ENCODE measurements around the gene LCN10. TPM values are rescaled to one million over a fixed set of nuclear protein-coding genes. Genes with fewer than 3 reads are reported as not detected.
A peak's percentile ranks its signal among the peaks of the same experiment; 100 is the strongest.

The LCN10 gene
- polyA plus RNA-seq, 3 donors, result 0.16 TPM; not detected in 2

GRCh38 chr9:136721339-136722092 lies 21.2 kb downstream of the LCN10 start:
- H3K36me3 ChIP-seq (replicated peaks in 1 of 2; ENCODE audit: control insufficient read depth in 1 of 2, insufficient read depth in 2 of 2, low read length in 2 of 2), result peaks cover 45 to 46% of the 10 kb centered on the region in 2 donors
- Mint-ChIP-seq H3K27ac (peak overlapping the region in 4 of 7 donors; percentile 41 to 80 (median 44)), H3K4me3 (no peak overlapping the region), H3K9me3 (no peaks in the 10 kb centered on the region), H3K4me1 (peaks cover 28% of the 10 kb centered on the region), H3K36me3 (peaks cover 30 to 44% of the 10 kb centered on the region in 2 donors), H3K27me3 (ENCODE audit: low read depth in 3 of 3) (peaks cover 3 to 23% (median 9%) of the 10 kb centered on the region in 3 donors)
- H3K9me3 ChIP-seq (replicated peaks in 1 of 2; ENCODE audit: control insufficient read depth in 1 of 2, insufficient read depth in 1 of 2, low read length in 2 of 2), result no peaks in the 10 kb centered on the region
- H3K4me1 ChIP-seq (ENCODE audit: control insufficient read depth in 1 of 2, insufficient read depth in 2 of 2, low read length in 2 of 2), result peaks cover 16 to 27% of the 10 kb centered on the region in 2 donors
- H3K4me2 ChIP-seq (replicated peaks; ENCODE audit: extremely low read depth, low read length, poor library complexity, severe bottlenecking), result no peak overlapping the region
- H3K9ac ChIP-seq (ENCODE audit: insufficient read depth, low read length, poor library complexity, severe bottlenecking), result no peak overlapping the region
- peak overlapping the region in 1 of 2 donors; percentile 8 for H3K27ac ChIP-seq (ENCODE audit: low read depth in 1 of 2, low read length in 2 of 2)
- no peak overlapping the region for H2AFZ ChIP-seq (ENCODE audit: insufficient read depth, low read depth, low read length, poor library complexity, severe bottlenecking)
- 76% methylated on average over 26 of the region's 30 CpGs for WGBS (ENCODE audit: insufficient coverage)
- H4K20me1 ChIP-seq (ENCODE audit: insufficient read depth, low read length), result peaks cover 69% of the 10 kb centered on the region
- intact Hi-C loops (cut with micrococcal nuclease), result loop anchor here in 1 of 2 donors (10.0 kb wide), 1 partner anchor 237 kb away; the partner anchor contains the start of gene SEC16A
- H3K4me3 ChIP-seq (replicated peaks in 1 of 3; ENCODE audit: low read depth in 2 of 3, low read length in 3 of 3), result no peak overlapping the region
- TF ChIP-seq CTCF (IDR thresholded peaks at IDR 0.05), result no peak
- H3K79me2 ChIP-seq (ENCODE audit: insufficient read depth, low read length), result peaks cover 27% of the 10 kb centered on the region
- DNase-seq, result no peak
- peaks cover 0 to 9% of the 10 kb centered on the region in 2 donors for H3K27me3 ChIP-seq (ENCODE audit: control insufficient read depth in 2 of 2, insufficient read depth in 2 of 2, low read length in 2 of 2)

GRCh38 chr9:136720898-136721338 lies 21.8 kb downstream of the LCN10 start:
- H3K9me3 ChIP-seq (replicated peaks in 1 of 2; ENCODE audit: control insufficient read depth in 1 of 2, insufficient read depth in 1 of 2, low read length in 2 of 2), result no peaks in the 10 kb centered on the region
- H2AFZ ChIP-seq (ENCODE audit: insufficient read depth, low read depth, low read length, poor library complexity, severe bottlenecking), result no peak overlapping the region
- no peak for TF ChIP-seq CTCF (IDR thresholded peaks at IDR 0.05)
- no peak overlapping the region for H3K4me3 Mint-ChIP-seq
- H3K36me3 ChIP-seq (replicated peaks in 1 of 2; ENCODE audit: control insufficient read depth in 1 of 2, insufficient read depth in 2 of 2, low read length in 2 of 2), result peaks cover 40% of the 10 kb centered on the region in 2 donors
- peak overlapping the region in 4 of 7 donors; percentile 8 to 80 (median 44) for H3K27ac Mint-ChIP-seq
- peaks cover 24 to 38% of the 10 kb centered on the region in 2 donors for H3K36me3 Mint-ChIP-seq
- DNase-seq, result no peak
- H3K4me2 ChIP-seq (replicated peaks; ENCODE audit: extremely low read depth, low read length, poor library complexity, severe bottlenecking), result no peak overlapping the region
- peaks cover 0 to 9% of the 10 kb centered on the region in 2 donors for H3K27me3 ChIP-seq (ENCODE audit: control insufficient read depth in 2 of 2, insufficient read depth in 2 of 2, low read length in 2 of 2)
- H3K79me2 ChIP-seq (ENCODE audit: insufficient read depth, low read length), result peaks cover 21% of the 10 kb centered on the region
- H4K20me1 ChIP-seq (ENCODE audit: insufficient read depth, low read length), result peaks cover 63% of the 10 kb centered on the region
- peaks cover 22% of the 10 kb centered on the region for H3K4me1 Mint-ChIP-seq
- no peaks in the 10 kb centered on the region for H3K9me3 Mint-ChIP-seq
- peaks cover 5 to 29% (median 14%) of the 10 kb centered on the region in 3 donors for H3K27me3 Mint-ChIP-seq (ENCODE audit: low read depth in 3 of 3)
- peaks cover 11 to 21% of the 10 kb centered on the region in 2 donors for H3K4me1 ChIP-seq (ENCODE audit: control insufficient read depth in 1 of 2, insufficient read depth in 2 of 2, low read length in 2 of 2)
- WGBS (ENCODE audit: insufficient coverage), result 85% methylated on average over 11 of the region's 11 CpGs
- no peak overlapping the region for H3K27ac ChIP-seq (ENCODE audit: low read depth in 1 of 2, low read length in 2 of 2)
- H3K9ac ChIP-seq (ENCODE audit: insufficient read depth, low read length, poor library complexity, severe bottlenecking), result no peak overlapping the region
- intact Hi-C loops (cut with micrococcal nuclease), result loop anchor here in 1 of 2 donors (10.0 kb wide), 1 partner anchor 236 kb away; the partner anchor contains the start of gene SEC16A
- H3K4me3 ChIP-seq (replicated peaks in 1 of 3; ENCODE audit: low read depth in 2 of 3, low read length in 3 of 3), result no peak overlapping the region

All from CD14-positive monocyte (primary cell).